Measurements from ENCODE around the gene ZDHHC11B. TPM values are rescaled to one million over a fixed set of nuclear protein-coding genes. Genes with fewer than 3 reads are reported as not detected.

Gene ZDHHC11B
- total RNA-seq, 1 donor from 2014 or later: 18.8 TPM

DNA sequence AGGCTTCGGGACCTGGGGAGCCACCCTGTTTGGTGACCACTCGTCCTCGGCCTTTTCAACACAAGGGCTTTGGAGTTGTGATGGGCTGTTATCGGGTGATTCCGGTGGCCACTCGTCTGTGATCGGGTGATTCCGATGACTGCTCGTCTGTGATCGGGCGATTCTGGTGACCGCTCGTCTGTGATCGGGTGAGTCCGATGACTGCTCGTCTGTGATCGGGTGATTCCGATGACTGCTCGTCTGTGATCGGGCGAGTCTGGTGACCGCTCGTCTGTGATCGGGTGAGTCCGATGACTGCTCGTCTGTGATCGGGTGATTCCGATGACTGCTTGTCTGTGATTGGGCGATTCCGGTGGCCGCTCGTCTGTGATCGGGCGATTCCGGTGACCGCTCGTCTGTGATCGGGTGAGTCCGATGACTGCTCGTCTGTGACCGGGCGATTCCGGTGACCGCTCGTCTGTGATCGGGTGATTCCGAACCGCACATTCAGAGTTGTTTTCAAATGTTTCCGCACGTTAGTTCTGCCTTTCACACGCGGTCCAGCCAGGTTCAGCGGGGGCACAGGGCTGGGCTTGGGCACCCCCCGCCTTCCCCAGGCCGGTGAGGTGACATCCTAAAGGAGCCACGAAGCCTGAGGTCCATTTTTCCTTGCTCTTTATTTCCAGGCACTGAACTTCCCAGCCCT, 121.6 kb downstream of the ZDHHC11B start:
- peak; percentile 34 for DNase-seq
- intact Hi-C loops (cut with DNase I): no loop called here
- ATAC-seq (ENCODE audit: poor library complexity): no peak

DNA sequence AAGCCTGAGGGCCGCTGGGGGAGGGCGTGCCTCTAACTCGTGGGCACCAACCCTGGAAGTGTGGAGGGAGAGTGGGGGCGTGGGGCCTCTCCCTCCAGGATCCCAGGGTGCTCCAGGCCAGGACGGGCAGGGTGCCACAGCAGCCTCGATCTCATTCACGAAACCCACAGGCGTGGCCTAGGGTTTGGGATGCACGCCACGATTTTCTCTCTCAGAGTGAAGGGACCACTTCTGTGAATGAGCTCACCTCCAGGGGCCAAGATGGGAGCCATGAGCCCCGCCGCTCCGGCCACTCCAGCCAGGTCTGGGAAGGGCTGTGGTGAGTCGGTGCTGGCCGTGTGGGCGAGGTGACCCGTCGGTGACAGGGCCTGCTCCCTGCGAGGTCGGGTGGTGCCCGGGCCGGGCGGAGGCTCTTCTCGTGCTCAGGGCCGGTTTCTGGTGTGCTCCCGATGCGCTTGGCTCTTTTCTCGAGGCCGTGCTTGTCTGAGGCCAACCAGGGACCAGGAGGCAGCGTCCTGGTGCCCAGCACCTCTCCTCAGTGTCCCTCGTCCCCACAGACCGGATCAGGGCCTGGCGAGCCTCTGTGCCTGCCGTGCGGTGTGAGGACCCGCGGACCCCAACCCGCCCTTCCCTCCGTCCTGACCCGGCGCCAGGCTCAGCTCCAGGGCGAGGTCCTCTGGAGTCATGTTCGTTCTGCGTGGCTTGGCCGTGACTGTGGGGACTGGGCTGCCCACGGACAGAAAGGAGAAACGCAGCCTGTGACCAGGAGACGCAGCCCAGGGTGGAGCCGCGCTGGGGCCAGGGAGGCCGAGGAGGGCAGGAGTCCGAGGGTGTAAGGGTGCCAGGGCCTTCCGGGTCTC, 122.4 kb downstream of the ZDHHC11B start:
- intact Hi-C loops (cut with DNase I): no loop called here
- peak; percentile 38 for DNase-seq

DNA sequence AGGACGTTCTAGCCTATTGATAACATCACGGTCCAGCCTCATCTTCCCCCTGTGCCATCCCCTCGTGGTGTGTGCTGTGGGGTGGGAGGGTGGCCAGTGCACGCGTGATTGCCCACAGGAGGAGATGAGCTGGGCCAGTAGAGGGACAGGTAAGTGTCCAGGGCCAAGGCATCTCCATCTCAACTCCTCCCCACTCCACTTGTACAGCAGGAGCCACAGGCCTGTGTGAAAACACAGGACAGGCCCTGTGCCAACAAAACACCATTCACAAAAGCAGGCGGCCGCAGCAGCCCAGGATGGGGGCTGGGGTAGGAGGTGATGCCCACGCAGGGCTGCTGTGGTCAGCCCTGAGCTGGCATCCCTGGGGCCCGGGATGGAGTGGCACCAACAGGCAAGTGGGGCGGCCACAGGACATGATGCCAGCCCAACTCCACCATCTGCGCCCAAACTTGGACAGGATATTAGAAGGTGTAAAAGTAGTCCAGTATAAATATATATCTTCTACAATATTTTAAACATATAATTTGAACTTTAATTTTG, 124.0 kb downstream of the ZDHHC11B start:
- ATAC-seq (ENCODE audit: poor library complexity) (no peak), DNase-seq (peak; percentile 25)
- intact Hi-C loops (cut with DNase I): no loop called here

More for the DNA sequence above, 122.4 kb downstream of the ZDHHC11B start:
- no peak for ATAC-seq (ENCODE audit: poor library complexity)

Other genes with a start within 250 kb of the ZDHHC11B start
- 1.7 TPM for gene CEP72, start 172.4 kb downstream of the ZDHHC11B start, total RNA-seq
- gene TPPP, start 91.4 kb downstream of the ZDHHC11B start, total RNA-seq: 39.7 TPM
- gene ZDHHC11, start 66.3 kb upstream of the ZDHHC11B start, total RNA-seq: 55.6 TPM
- gene BRD9, start 108.1 kb upstream of the ZDHHC11B start, total RNA-seq: 28.0 TPM
- gene TRIP13, start 108.2 kb upstream of the ZDHHC11B start, total RNA-seq: 0.48 TPM
- gene NKD2, start 224.1 kb upstream of the ZDHHC11B start, total RNA-seq: 2.8 TPM

Data from Right ventricle myocardium superior (tissue), 1 donor.